Nephron (organoid): ENCODE results near the gene FAM200A.
"Not testable (repeated sequence)": the region's sequence is repeated elsewhere in the genome, so short reads cannot be mapped to it uniquely, and the experiment has no call there.

Experiments
- H3K27ac Mint-ChIP-seq, 3 experiments: 2 replicates each; pipeline ENCODE4 v1.8.0; 2020; ENCODE audit warnings: mixed read lengths in 3 of 3, mild to moderate bottlenecking in 2 of 3, moderate library complexity in 1 of 3
- H3K27me3 Mint-ChIP-seq: 2 replicates; pipeline ENCODE4 v1.8.0; 2021; ENCODE audit warnings: low read depth, mild to moderate bottlenecking, moderate library complexity, mixed read lengths
- H3K36me3 Mint-ChIP-seq: 2 replicates; pipeline ENCODE4 v1.8.0; 2020; ENCODE audit warnings: low read depth, mixed read lengths
- H3K4me1 Mint-ChIP-seq: 2 replicates; pipeline ENCODE4 v1.8.0; 2020; ENCODE audit warnings: mixed read lengths
- H3K4me3 Mint-ChIP-seq, 3 experiments: 2 replicates each; pipeline ENCODE4 v1.8.0; 2020; ENCODE audit warnings: mild to moderate bottlenecking in 3 of 3, mixed read lengths in 3 of 3, moderate library complexity in 2 of 3
- H3K9me3 Mint-ChIP-seq: 2 replicates; pipeline ENCODE4 v1.8.0; 2020; ENCODE audit warnings: mixed read lengths
- TF ChIP-seq, protein P1 (sequence below), 3 experiments: fragments of 200-600 bp; sonication (generic); IDR thresholded peaks; one replicate each; pipeline ENCODE4 v1.5.0; 2021; ENCODE audit warnings: antibody characterized with exemption in 3 of 3; ENCODE audit not compliant: unreplicated experiment in 3 of 3

FAM200A gene

DNA sequence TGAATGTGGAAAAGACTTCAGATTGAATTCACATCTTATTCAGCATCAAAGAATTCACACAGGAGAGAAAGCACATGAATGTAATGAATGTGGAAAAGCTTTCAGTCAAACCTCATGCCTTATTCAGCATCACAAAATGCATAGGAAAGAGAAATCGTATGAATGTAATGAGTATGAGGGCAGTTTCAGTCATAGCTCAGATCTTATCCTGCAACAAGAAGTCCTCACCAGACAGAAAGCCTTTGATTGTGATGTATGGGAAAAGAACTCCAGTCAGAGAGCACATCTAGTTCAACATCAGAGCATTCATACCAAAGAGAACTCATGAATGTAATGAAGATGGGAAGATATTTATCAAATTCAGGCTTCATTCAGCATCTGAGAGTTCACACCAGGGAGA is 21.3 kb upstream of the FAM200A start:
- Mint-ChIP-seq H3K4me1 (no peaks in the 10 kb centered on the region), H3K4me3 (no peak overlapping the region), H3K9me3 (no peaks in the 10 kb centered on the region), H3K27me3 (no peaks in the 10 kb centered on the region), H3K27ac (no peak overlapping the region), H3K36me3 (peaks cover 54% of the 10 kb centered on the region)
- TF ChIP-seq, protein P1, sequence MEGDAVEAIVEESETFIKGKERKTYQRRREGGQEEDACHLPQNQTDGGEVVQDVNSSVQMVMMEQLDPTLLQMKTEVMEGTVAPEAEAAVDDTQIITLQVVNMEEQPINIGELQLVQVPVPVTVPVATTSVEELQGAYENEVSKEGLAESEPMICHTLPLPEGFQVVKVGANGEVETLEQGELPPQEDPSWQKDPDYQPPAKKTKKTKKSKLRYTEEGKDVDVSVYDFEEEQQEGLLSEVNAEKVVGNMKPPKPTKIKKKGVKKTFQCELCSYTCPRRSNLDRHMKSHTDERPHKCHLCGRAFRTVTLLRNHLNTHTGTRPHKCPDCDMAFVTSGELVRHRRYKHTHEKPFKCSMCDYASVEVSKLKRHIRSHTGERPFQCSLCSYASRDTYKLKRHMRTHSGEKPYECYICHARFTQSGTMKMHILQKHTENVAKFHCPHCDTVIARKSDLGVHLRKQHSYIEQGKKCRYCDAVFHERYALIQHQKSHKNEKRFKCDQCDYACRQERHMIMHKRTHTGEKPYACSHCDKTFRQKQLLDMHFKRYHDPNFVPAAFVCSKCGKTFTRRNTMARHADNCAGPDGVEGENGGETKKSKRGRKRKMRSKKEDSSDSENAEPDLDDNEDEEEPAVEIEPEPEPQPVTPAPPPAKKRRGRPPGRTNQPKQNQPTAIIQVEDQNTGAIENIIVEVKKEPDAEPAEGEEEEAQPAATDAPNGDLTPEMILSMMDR (IDR thresholded peaks at IDR 0.05; ENCODE audit: unreplicated experiment in 3 of 3): no peak

DNA sequence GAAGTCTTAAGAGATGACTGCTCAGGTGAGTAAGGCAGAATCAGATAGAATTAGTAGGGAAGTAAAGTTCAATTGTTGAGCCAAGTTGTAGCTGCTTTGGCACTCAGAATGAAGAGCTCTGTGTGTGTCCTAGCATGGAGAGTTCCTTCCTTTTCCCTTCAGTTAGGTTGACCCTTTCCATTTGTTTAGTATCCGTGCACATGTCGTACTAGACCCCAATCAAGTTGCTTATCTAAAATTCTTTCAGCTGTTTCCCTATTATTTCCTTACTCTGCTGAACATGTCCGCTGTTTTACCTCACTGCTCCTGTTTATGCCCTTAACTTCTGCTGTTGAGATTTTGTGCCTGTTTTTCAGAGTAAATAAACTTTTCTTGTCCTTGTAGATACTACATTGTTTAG is 19.9 kb upstream of the FAM200A start:
- H3K4me3 Mint-ChIP-seq: no peak overlapping the region
- H3K9me3 Mint-ChIP-seq: no peaks in the 10 kb centered on the region
- TF ChIP-seq, protein P1 (IDR thresholded peaks at IDR 0.05; ENCODE audit: unreplicated experiment in 3 of 3): no peak
- H3K27me3 Mint-ChIP-seq: no peaks in the 10 kb centered on the region
- no peaks in the 10 kb centered on the region for H3K4me1 Mint-ChIP-seq
- peaks cover 54% of the 10 kb centered on the region for H3K36me3 Mint-ChIP-seq
- no peak overlapping the region for H3K27ac Mint-ChIP-seq

DNA sequence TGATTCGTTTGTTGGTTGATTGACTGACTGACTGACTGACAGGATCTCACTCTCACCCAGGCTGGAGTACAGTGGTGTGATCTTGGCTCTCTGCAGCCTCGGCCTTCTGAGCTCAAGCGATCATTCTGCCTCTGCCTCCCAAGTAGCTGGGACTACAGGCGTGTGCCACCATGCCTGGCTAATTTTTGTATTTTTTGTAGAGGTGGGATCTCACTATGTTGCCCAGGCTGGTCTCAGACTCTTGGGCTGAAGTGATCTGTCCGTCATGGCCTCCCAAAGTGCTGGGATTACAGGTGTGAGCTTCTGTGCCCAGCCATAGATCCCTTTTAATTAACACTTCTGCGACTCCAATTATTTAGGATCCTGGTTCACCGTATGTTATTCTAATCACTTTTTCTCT is 16.9 kb upstream of the FAM200A start:
- H3K27ac Mint-ChIP-seq, H3K4me3 Mint-ChIP-seq, H3K27me3 Mint-ChIP-seq, H3K4me1 Mint-ChIP-seq, H3K9me3 Mint-ChIP-seq: not testable (repeated sequence)
- peaks cover 69% of the 10 kb centered on the region for H3K36me3 Mint-ChIP-seq

DNA sequence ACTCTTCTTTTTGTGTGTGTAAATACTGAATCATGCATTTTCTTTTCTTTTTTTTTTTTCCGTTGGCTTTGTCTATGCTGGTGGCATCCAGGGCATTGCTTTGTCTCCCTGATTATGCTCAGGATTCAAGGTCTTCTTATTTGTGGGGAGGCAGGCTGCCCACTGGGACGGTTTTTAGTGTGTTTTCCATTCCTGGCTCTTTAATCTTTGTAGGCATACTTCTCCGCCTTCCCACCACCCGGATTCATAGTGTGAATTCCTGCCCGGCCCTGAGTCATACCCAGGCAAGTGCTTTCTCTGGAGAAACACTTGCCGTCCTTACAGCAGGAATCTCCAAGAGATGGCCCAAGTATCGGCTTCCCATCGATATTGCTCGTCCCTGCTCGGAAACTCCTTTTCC is 11.7 kb upstream of the FAM200A start:
- Mint-ChIP-seq H3K27ac (peak overlapping the region in 1 of 3 experiments; percentile 16), H3K4me3 (peak overlapping the region in 2 of 3 experiments; percentile 31 to 57), H3K36me3 (peaks cover 55% of the 10 kb centered on the region), H3K27me3 (no peaks in the 10 kb centered on the region), H3K9me3 (no peaks in the 10 kb centered on the region), H3K4me1 (peaks cover 9% of the 10 kb centered on the region)
- TF ChIP-seq, protein P1 (IDR thresholded peaks at IDR 0.05; ENCODE audit: unreplicated experiment in 3 of 3): no peak

DNA sequence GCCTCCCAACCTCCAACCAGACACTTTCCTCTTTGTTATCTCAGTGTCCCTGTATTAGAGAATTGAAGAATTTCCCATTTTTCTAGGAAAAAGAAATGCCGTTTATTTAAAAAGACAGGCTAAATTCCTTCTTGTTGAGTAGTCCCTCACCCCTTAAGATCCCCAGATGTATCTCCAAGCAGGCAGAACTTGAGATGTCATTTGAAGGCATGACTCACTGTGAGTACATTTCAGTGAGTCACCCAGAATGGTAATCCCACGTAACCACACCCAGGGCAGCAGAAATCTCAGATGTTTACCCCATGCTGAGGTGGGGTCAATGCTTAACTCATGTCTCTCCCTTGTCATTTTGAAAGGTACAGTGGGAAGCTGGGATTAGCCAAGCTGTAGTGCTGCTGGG is 10.9 kb upstream of the FAM200A start:
- Mint-ChIP-seq H3K27me3 (no peaks in the 10 kb centered on the region), H3K4me1 (peaks cover 13% of the 10 kb centered on the region), H3K9me3 (no peaks in the 10 kb centered on the region), H3K4me3 (peak overlapping the region; percentile 51 to 71 (median 57)), H3K36me3 (peaks cover 53% of the 10 kb centered on the region), H3K27ac (peak overlapping the region in 1 of 3 experiments; percentile 30)
- TF ChIP-seq, protein P1 (IDR thresholded peaks at IDR 0.05; ENCODE audit: unreplicated experiment in 3 of 3): no peak

DNA sequence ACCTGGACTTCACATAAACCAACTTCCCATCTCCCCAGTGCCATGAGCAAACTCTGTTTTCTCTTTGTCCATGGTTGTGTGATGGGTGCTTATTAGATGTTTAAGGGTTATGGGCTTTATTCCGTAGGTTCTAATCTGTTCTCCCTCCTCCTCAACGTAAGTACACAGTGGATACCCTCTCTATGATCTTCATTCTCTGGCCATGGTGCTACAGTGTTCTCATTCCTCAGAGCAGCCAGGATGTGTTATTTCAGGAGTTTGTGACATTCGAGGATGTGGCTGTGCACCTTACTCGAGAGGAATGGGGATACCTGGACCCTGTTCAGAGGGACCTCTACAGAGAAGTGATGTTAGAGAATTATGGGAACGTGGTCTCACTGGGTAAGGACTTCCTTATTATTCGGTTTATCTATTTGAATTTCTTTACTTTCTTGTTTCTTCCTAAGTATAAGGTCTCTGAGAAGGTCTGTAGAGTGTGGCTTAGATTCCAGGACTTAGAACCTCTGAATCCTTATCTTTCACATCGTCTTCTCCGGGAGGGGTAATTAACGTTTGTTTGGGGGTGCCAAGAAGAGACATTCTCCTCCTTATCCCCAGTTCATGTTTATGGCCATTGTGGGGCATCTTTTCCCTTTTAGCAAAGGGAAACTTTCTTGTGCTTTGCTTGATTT is 10.3 kb upstream of the FAM200A start:
- TF ChIP-seq, protein P1 (IDR thresholded peaks at IDR 0.05; ENCODE audit: unreplicated experiment in 3 of 3): no peak

More for the DNA sequence above, 10.3 kb upstream of the FAM200A start:
- H3K9me3 Mint-ChIP-seq: no peaks in the 10 kb centered on the region
- H3K27ac Mint-ChIP-seq: peak overlapping the region in 2 of 3 experiments; percentile 12 to 30
- peak overlapping the region; percentile 57 to 71 (median 61) for H3K4me3 Mint-ChIP-seq
- peaks cover 53% of the 10 kb centered on the region for H3K36me3 Mint-ChIP-seq
- peaks cover 17% of the 10 kb centered on the region for H3K4me1 Mint-ChIP-seq
- no peaks in the 10 kb centered on the region for H3K27me3 Mint-ChIP-seq
